K562 (cell line): ENCODE results near the gene ST6GALNAC6. TPM values are rescaled to one million over a fixed set of nuclear protein-coding genes. Genes with fewer than 3 reads are reported as not detected.

Source experiments
- ATAC-seq: fragments of 200-7000 bp; cut with Tn5 transposase; 3 replicates; pipeline ENCODE4 v1.9.1; 2020; ENCODE audit warnings: moderate library complexity
- BruUV-seq: library from RNA; stranded (reverse); fragments of 400-500 nt; replicated peaks from 2 replicates; lab custom pipeline; 2021; lab: Mats Ljungman, UMichigan
- CTCF ChIA-PET: fragments of 300-600 bp; formaldehyde crosslinking; extraction: SDS; loops from one replicate; lab custom pipeline; 2021; ENCODE audit warnings: low intra/inter-chr PET ratio; lab: Yijun Ruan, JAX
- POLR2A ChIA-PET: fragments of 300-600, 350-650 bp; sonication (Branson Sonifier 250); formaldehyde crosslinking; extraction: SDS; loops from one replicate; lab custom pipeline; 2021; ENCODE audit warnings: antibody characterized with exemption, inconsistent platforms; lab: Yijun Ruan, JAX
- DNase-seq, 4 experiments: peaks; one replicate each; pipeline versions ENCODE4 v3.0.0 to v3.0.0-alpha.2; 2011 to 2018; ENCODE audit warnings: low spot score in 3 of 4, mixed read lengths in 3 of 4; ENCODE audit errors: extremely low read depth in 1 of 4
- FAIRE-seq: peaks from 2 replicates; lab custom pipeline; 2011; peaks lifted over from hg19 to GRCh38; lab: Jason Lieb, UNC
- H2AFZ ChIP-seq: 2 replicates; pipeline ENCODE4 v1.6.0; 2011; ENCODE audit warnings: low read depth, low read length, control low read depth, inconsistent platforms
- H3K27ac ChIP-seq: fragments of 200-600 bp; 3 replicates; pipeline ENCODE4 v1.8.0; 2011; ENCODE audit warnings: low read depth, mild to moderate bottlenecking, control low read depth, inconsistent platforms, low read length, moderate library complexity, mixed read lengths; ENCODE audit errors: extremely low read depth
- H3K27me3 ChIP-seq, 2 experiments: fragments of 300-600 bp in 1 of 2; 2 replicates in 1 of 2; 3 replicates in 1 of 2; pipeline versions ENCODE4 v1.6.0 to v1.8.0; 2011; ENCODE audit warnings: inconsistent platforms in 2 of 2, low read length in 2 of 2, mild to moderate bottlenecking in 1 of 2, mixed read lengths in 1 of 2, moderate library complexity in 1 of 2; ENCODE audit not compliant: control insufficient read depth in 2 of 2, insufficient read depth in 2 of 2
- H3K36me3 ChIP-seq: fragments of 300-600 bp; 3 replicates; pipeline ENCODE4 v1.8.0; 2011; ENCODE audit warnings: mild to moderate bottlenecking, low read length, inconsistent platforms; ENCODE audit not compliant: control insufficient read depth, insufficient read depth
- H3K4me1 ChIP-seq, 2 experiments: fragments of 200-600 bp in 1 of 2; replicated peaks in 1 of 2; 2 replicates in 1 of 2; 3 replicates in 1 of 2; pipeline versions ENCODE4 v1.5.1 to v1.8.0; 2011; ENCODE audit warnings: inconsistent platforms in 2 of 2, low read length in 2 of 2, mild to moderate bottlenecking in 1 of 2, mixed read lengths in 1 of 2, moderate library complexity in 1 of 2; ENCODE audit not compliant: control insufficient read depth in 2 of 2, insufficient read depth in 2 of 2
- H3K4me2 ChIP-seq: 2 replicates; pipeline ENCODE4 v1.6.1; 2011; ENCODE audit warnings: low read length, control low read depth, inconsistent platforms, mixed read lengths; ENCODE audit not compliant: insufficient read depth
- H3K4me3 ChIP-seq: fragments of 200-600 bp; sonication (generic), shearing (Covaris generic); 2 replicates; pipeline ENCODE4 v1.5.1; 2016; ENCODE audit warnings: control low read depth, inconsistent platforms
- H3K79me2 ChIP-seq: fragments of 200-600 bp; 3 replicates; pipeline ENCODE4 v1.8.0; 2011; ENCODE audit warnings: low read length, inconsistent platforms; ENCODE audit not compliant: control insufficient read depth, insufficient read depth
- H3K9ac ChIP-seq, 2 experiments: 2 replicates each; pipeline versions ENCODE4 v1.6.0 to v1.6.1; 2011; ENCODE audit warnings: low read depth in 2 of 2, low read length in 2 of 2, control low read depth in 1 of 2, inconsistent platforms in 1 of 2, mild to moderate bottlenecking in 1 of 2, mixed read lengths in 1 of 2; ENCODE audit not compliant: insufficient read depth in 1 of 2
- H3K9me1 ChIP-seq: one replicate; pipeline ENCODE4 v1.6.0; 2011; ENCODE audit warnings: inconsistent platforms, mild to moderate bottlenecking, low read length, moderate library complexity; ENCODE audit not compliant: control insufficient read depth, insufficient read depth
- H3K9me3 ChIP-seq: replicated peaks from 2 replicates; pipeline ENCODE4 v1.5.1; 2011; ENCODE audit warnings: low read depth, low read length, inconsistent platforms; ENCODE audit not compliant: control insufficient read depth, insufficient read depth
- H4K20me1 ChIP-seq: replicated peaks from 2 replicates; pipeline ENCODE4 v1.6.1; 2011; ENCODE audit warnings: low read length, inconsistent platforms, mixed read lengths; ENCODE audit not compliant: control insufficient read depth, insufficient read depth
- CREM ChIP-seq: IDR thresholded peaks from 2 replicates; pipeline ENCODE4 v1.6.1; 2014; ENCODE audit warnings: antibody characterized with exemption, low read depth
- HNRNPLL ChIP-seq: fragments of 200-400 bp; formaldehyde crosslinking; IDR thresholded peaks from 2 replicates; pipeline ENCODE4 v1.6.1; 2017; ENCODE audit warnings: low read length, low read depth, mild to moderate bottlenecking; ENCODE audit not compliant: poor library complexity, severe bottlenecking
- NCOA2 ChIP-seq, 2 experiments: fragments of 450-650 bp; IDR thresholded peaks; 2 replicates each; pipeline ENCODE4 v1.6.1; 2018; ENCODE audit warnings: mild to moderate bottlenecking in 2 of 2, moderate library complexity in 1 of 2; ENCODE audit not compliant: partially characterized antibody in 2 of 2
- NR2C1 ChIP-seq, 2 experiments: fragments of 450-650 bp; IDR thresholded peaks; 2 replicates each; pipeline ENCODE4 v1.6.1; 2017; ENCODE audit warnings: mild to moderate bottlenecking in 2 of 2, antibody characterized with exemption in 1 of 2, inconsistent platforms in 1 of 2, missing compliant biosample characterization in 1 of 2, missing genetic modification characterization in 1 of 2
- TCFL5 ChIP-seq: fragments of 250-450 bp; sonication (Bioruptor Pico); conservative IDR thresholded peaks from 2 replicates; pipeline ENCODE4 v1.6.1; 2021; ENCODE audit warnings: mild to moderate bottlenecking, moderate library complexity, matching md5 sums
- XRCC5 ChIP-seq: fragments of 200-400 bp; formaldehyde crosslinking; IDR thresholded peaks from 2 replicates; pipeline ENCODE4 v1.6.1; 2017; ENCODE audit warnings: low read depth, mild to moderate bottlenecking, low read length
- ZNF311 ChIP-seq: fragments of 250-450 bp; sonication (Bioruptor Pico); IDR thresholded peaks from 2 replicates; pipeline ENCODE4 v1.4.0; 2020; ENCODE audit warnings: mild to moderate bottlenecking, moderate library complexity
- ZNF644 ChIP-seq: fragments of 200-800 bp; sonication (Bioruptor generic); IDR thresholded peaks from 2 replicates; pipeline ENCODE4 v1.6.1; 2016; ENCODE audit warnings: low read depth, missing genetic modification characterization, missing compliant biosample characterization
- ZNF77 ChIP-seq: fragments of 250-450 bp; sonication (Bioruptor Pico); IDR thresholded peaks from 2 replicates; pipeline ENCODE4 v1.5.0; 2020
- WGBS: fragments of 100-300 bp; shearing (Covaris generic); methylation state at CpG from one replicate; pipeline ENCODE4 v1.1.6; 2016; ENCODE audit warnings: low coverage, mixed read lengths; ENCODE audit not compliant: insufficient coverage; ENCODE audit errors: missing lambda C conversion rate; 5-methylcytosine and 5-hydroxymethylcytosine counted together
- in situ Hi-C: fragments of 300-500 bp; cut with MboI; formaldehyde crosslinking; loops from 4 replicates; pipeline ENCODE4 v1.15.0; 2018; ENCODE audit warnings: inconsistent platforms, mixed read lengths
- intact Hi-C: fragments of 100-400 bp; cut with micrococcal nuclease; formaldehyde crosslinking; loops from 2 replicates; pipeline ENCODE4 v1.14.2; 2022
- polyA plus RNA-seq, 8 experiments: library from polyadenylated mRNA; depleted of rRNA in 4 of 8; stranded (reverse) in 5 of 8; unstranded in 3 of 8; fragments of >200 nt; fragmentation: Nextera tagmentation in 2 of 8; fragmentation: Illumina TruSeq in 1 of 8; extraction: Ambion mirVana in 2 of 8; extraction: Trizol in 1 of 8; gene quantifications; 2 replicates each; pipeline versions ENCODE4 v1.2.1 to v1.2.3, GENCODE V29; 2011 to 2014; ENCODE audit warnings: inconsistent platforms in 1 of 8, missing spikeins in 1 of 8
- total RNA-seq, 7 experiments: library from RNA; depleted of rRNA in 6 of 7; stranded (reverse); fragments of >200 nt in 6 of 7; fragmentation: Illumina TruSeq in 2 of 7; extraction: Trizol in 2 of 7; gene quantifications; 2 replicates each; pipeline versions ENCODE4 v1.2.1 to v1.2.3, GENCODE V29; 2011 to 2021; ENCODE audit warnings: low replicate concordance in 1 of 7
- TF ChIP-seq, protein P1 (sequence below): fragments of 450-650 bp; IDR thresholded peaks from 2 replicates; pipeline ENCODE4 v1.6.1; 2018; ENCODE audit not compliant: partially characterized antibody
- TF ChIP-seq, protein P2 (sequence below): sonication (generic); formaldehyde crosslinking; IDR thresholded peaks from 2 replicates; pipeline ENCODE4 v1.4.0; 2020; ENCODE audit warnings: mild to moderate bottlenecking, missing genetic modification reagents

The ST6GALNAC6 gene
- total and polyA plus RNA-seq, 9 of the 15 experiments (the other 6 are each of a cell fraction or from before 2014, with no cell fraction given), result 0.13 to 23.0 (median 14.5) TPM

DNA sequence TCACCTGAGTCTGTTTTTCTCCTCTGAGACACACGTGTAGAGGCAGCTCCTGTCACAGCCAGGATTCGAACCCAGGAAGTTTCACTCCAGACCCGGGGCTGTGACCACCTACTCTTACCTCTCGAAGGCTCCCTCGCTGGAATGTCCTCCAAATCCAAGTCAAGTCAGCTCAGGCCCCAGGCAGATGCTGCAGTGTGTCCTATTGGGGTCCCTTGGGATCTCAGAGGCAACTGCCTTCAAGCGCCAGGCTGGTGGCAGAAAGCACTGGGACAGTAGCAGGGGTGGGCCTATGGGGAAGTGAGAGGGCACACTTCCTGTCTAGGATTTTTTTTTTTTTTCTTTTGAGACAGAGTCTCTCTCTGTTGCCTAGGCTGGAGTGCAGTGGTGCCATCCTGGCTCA, 18.2 kb upstream of the ST6GALNAC6 start:
- peaks cover 38 to 57% of the 10 kb centered on the region in 2 experiments for H3K4me1 ChIP-seq
- H3K9me3 ChIP-seq, result no peaks in the 10 kb centered on the region
- peaks cover 16% of the 10 kb centered on the region; the same call in 2 of the 3 replicates for H3K36me3 ChIP-seq
- no peaks in the 10 kb centered on the region for H3K27me3 ChIP-seq
- in situ Hi-C loops, result loop anchor here (5.0 to 25.0 kb wide), 3 partner anchors 180 to 980 kb away; partner anchors contain the start of gene TOR2A
- 46% methylated on average over 6 of the region's 6 CpGs for WGBS
- TF ChIP-seq, protein P1, sequence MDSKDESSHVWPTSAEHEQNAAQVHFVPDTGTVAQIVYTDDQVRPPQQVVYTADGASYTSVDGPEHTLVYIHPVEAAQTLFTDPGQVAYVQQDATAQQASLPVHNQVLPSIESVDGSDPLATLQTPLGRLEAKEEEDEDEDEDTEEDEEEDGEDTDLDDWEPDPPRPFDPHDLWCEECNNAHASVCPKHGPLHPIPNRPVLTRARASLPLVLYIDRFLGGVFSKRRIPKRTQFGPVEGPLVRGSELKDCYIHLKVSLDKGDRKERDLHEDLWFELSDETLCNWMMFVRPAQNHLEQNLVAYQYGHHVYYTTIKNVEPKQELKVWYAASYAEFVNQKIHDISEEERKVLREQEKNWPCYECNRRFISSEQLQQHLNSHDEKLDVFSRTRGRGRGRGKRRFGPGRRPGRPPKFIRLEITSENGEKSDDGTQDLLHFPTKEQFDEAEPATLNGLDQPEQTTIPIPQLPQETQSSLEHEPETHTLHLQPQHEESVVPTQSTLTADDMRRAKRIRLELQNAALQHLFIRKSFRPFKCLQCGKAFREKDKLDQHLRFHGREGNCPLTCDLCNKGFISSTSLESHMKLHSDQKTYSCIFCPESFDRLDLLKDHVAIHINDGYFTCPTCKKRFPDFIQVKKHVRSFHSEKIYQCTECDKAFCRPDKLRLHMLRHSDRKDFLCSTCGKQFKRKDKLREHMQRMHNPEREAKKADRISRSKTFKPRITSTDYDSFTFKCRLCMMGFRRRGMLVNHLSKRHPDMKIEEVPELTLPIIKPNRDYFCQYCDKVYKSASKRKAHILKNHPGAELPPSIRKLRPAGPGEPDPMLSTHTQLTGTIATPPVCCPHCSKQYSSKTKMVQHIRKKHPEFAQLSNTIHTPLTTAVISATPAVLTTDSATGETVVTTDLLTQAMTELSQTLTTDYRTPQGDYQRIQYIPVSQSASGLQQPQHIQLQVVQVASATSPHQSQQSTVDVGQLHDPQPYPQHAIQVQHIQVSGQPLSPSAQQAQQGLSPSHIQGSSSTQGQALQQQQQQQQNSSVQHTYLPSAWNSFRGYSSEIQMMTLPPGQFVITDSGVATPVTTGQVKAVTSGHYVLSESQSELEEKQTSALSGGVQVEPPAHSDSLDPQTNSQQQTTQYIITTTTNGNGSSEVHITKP, result no peak
- TF ChIP-seq ZNF77, result no peak
- no peak for TF ChIP-seq CREM
- no peak for TF ChIP-seq TCFL5
- TF ChIP-seq NR2C1 (IDR thresholded peaks at IDR 0.05), result no peak
- TF ChIP-seq NR2C1 (tag; IDR thresholded peaks at IDR 0.05), result no peak
- TF ChIP-seq, protein P2, sequence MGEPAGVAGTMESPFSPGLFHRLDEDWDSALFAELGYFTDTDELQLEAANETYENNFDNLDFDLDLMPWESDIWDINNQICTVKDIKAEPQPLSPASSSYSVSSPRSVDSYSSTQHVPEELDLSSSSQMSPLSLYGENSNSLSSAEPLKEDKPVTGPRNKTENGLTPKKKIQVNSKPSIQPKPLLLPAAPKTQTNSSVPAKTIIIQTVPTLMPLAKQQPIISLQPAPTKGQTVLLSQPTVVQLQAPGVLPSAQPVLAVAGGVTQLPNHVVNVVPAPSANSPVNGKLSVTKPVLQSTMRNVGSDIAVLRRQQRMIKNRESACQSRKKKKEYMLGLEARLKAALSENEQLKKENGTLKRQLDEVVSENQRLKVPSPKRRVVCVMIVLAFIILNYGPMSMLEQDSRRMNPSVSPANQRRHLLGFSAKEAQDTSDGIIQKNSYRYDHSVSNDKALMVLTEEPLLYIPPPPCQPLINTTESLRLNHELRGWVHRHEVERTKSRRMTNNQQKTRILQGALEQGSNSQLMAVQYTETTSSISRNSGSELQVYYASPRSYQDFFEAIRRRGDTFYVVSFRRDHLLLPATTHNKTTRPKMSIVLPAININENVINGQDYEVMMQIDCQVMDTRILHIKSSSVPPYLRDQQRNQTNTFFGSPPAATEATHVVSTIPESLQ, result no peak
- TF ChIP-seq ZNF644 (tag), result no peak
- no peak for TF ChIP-seq ZNF311
- TF ChIP-seq XRCC5, result no peak
- TF ChIP-seq NCOA2 (IDR thresholded peaks at IDR 0.05; ENCODE audit: partially characterized antibody in 2 of 2), result no peak
- TF ChIP-seq HNRNPLL, result no peak
- H3K4me2 ChIP-seq, result peak overlapping the region; percentile 71; the same call in 1 of the 2 replicates
- ChIA-PET POLR2A (interaction anchor here (1.0 to 1.2 kb wide), 3 partner anchors 13 to 19 kb away, joined by 3 to 5 read pairs (median 4); no protein-coding TSS in a partner anchor), CTCF (no interaction called here)
- no peak for DNase-seq
- H3K9me1 ChIP-seq, result no peaks in the 10 kb centered on the region
- peaks cover 17% of the 10 kb centered on the region for H3K79me2 ChIP-seq
- intact Hi-C loops, result loop anchor here (2.0 to 10.0 kb wide), 3 partner anchors 21 to 413 kb away; no protein-coding TSS in a partner anchor
- no peak for ATAC-seq
- H3K4me3 ChIP-seq, result no peak overlapping the region
- no peaks in the 10 kb centered on the region for H4K20me1 ChIP-seq
- H3K27ac ChIP-seq, result no peak overlapping the region
- H3K9ac ChIP-seq, result peak overlapping the region in 1 of 2 experiments; percentile 58; a peak in 1 of 4 replicates
- BruUV-seq, result no TSS peak
- FAIRE-seq, result no peak
- H2AFZ ChIP-seq, result peak overlapping the region; percentile 63
